HTR-8/SVneo (cell line): ENCODE results near the gene ATAD3B.
"Not testable (repeated sequence)": the region's sequence is repeated elsewhere in the genome, so short reads cannot be mapped to it uniquely, and the experiment has no call there.

Experiments used
- DNase-seq: peaks from one replicate; pipeline ENCODE4 v3.0.0; 2011; ENCODE audit warnings: low spot score, mixed read lengths; ENCODE audit not compliant: insufficient read length
- FAIRE-seq: peaks from 2 replicates; lab custom pipeline; 2011; peaks lifted over from hg19 to GRCh38; lab: Jason Lieb, UNC

The ATAD3B gene

DNA sequence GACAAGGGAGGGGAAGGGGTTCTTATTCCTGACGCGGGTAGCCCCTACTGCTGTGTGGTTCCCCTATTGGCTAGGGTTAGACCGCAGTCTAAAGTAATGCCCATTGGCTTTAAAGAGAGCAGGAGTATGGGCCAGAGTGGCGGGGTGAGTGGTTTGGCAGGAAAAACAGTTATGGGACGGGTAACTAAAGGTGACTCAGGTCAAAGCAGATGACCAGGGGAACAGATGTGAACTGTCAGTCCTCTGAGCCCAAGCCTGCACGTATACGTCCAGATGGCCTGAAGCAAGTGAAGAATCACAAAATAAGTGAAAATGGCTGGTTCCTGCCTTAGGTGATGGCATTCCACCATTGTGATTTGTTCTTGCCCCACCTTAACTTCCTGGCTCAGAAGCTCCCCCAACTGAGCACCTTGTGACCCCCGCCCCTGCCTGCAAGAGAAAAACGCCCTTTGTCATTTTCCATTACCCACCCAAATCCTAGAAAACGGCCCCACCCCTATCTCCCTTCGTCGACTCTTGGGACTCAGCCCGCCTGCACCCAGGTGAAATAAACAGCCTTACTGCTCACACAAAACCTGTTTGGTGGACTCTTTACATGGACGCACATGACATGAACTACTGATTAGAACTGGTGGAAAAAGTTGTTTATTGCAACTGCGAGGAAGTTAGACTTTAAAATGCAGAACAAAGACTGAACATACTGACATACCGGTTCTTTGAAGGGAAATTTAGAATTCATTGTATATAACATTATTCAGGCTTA is 758 bp upstream of the ATAD3B start:
- DNase-seq, result no peak
- FAIRE-seq, result no peak

- FAIRE-seq, result peak; percentile 83
- not testable (repeated sequence) for DNase-seq
These were observed 700 bp downstream of the ATAD3B start for GRCh38 chr1:1472053-1472876.

DNA sequence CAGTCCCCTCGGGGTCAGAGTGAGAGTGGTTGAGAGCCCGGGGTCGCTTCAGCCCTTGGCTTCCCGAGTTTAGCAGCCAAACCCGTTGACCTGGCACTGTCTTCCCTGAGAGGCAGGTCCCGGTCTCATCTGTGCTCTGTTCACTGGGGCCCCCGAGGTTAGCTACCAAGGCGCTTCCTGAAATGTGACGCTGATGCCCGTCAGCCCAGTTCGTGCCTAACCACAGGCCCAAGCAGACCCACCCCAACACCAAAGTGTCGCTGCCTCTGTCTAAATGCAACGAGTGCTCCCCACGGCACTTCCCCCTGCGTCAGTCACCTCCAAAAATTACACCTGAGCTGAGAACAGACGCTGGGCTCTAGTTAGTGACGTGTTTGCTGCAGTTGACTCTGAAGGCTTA is 4.4 kb downstream of the ATAD3B start:
- not testable (repeated sequence) for DNase-seq, FAIRE-seq

- DNase-seq (no peak), FAIRE-seq (no peak)
These were observed 5.6 kb downstream of the ATAD3B start for GRCh38 chr1:1477206-1477605.

GRCh38 chr1:1479547-1480487 is 8.3 kb downstream of the ATAD3B start:
- DNase-seq (no peak), FAIRE-seq (no peak)

- FAIRE-seq, DNase-seq: not testable (repeated sequence)
These were observed 8.9 kb downstream of the ATAD3B start for GRCh38 chr1:1480488-1480867.

- DNase-seq, FAIRE-seq: not testable (repeated sequence)
These were observed 10.2 kb downstream of the ATAD3B start for GRCh38 chr1:1481811-1482210.

DNA sequence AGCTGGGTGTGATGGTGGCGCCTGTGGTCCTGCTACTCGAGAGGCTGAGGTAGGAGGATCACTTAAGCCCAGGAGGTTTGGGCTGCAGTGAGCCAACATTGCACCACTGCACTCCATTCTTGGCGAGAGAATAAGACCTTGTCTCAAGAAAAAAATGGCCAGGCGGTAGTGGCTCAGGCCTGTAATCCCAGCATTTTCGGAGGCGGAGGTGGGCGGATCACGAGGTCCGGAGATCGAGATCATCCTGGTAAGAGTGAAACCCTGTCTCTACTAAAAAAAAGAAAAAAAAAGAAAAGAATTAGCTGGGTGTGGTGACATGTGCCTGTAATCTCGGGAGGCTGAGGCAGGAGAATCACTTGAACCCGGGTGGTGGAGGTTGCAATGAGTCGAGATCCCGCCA is 11.3 kb downstream of the ATAD3B start:
- DNase-seq (no peak), FAIRE-seq (no peak)

DNA sequence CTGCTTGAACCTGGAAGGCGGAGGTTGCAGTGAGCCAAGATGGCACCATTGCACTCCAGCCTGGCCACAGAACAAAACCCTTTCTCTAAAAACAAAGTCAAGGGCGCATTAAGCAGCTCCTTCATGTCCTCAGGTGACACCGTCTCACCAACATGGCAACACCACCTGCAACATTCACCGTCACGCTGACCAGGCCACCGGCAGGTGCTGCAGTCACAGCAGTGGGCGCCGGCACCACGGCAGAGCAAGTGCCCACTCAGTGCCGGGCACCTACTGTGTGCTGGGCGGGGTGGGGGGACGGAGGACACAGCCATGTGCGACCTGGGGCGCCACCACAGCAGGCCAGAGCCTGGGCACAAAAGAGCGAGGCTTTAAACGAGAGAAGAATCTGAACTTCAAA is 12.1 kb downstream of the ATAD3B start:
- DNase-seq, result no peak
- FAIRE-seq, result no peak

GRCh38 chr1:1484976-1485750 is 13.6 kb downstream of the ATAD3B start:
- FAIRE-seq, DNase-seq: not testable (repeated sequence)

GRCh38 chr1:1485755-1486317 is 14.3 kb downstream of the ATAD3B start:
- not testable (repeated sequence) for DNase-seq, FAIRE-seq

DNA sequence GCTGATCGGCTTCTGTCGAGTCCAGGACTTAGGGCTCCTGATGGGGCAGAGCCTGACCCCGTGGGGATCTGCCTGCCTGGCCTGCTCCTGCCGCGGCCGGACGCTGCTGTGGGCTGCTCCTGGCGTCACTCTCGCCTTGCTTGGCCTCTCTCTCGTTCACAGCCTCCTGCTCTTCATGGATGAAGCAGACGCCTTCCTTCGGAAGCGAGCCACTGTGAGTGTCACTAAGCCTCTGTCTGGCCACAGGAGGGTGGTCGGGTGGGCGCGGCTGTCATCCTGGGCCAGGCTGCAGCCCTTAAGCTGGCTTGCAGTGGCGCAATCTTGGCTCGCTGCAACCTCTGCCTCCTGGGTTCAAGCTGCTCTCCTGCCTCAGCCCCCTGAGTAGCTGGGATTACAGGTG is 16.1 kb downstream of the ATAD3B start:
- DNase-seq (no peak), FAIRE-seq (no peak)

- DNase-seq (no peak), FAIRE-seq (no peak)
These were observed 17.7 kb downstream of the ATAD3B start for GRCh38 chr1:1489231-1489630.

- FAIRE-seq (no peak), DNase-seq (no peak)
These were observed 18.3 kb downstream of the ATAD3B start for GRCh38 chr1:1489861-1490260.

- DNase-seq (no peak), FAIRE-seq (no peak)
These were observed 19.2 kb downstream of the ATAD3B start for GRCh38 chr1:1490633-1491230.

DNA sequence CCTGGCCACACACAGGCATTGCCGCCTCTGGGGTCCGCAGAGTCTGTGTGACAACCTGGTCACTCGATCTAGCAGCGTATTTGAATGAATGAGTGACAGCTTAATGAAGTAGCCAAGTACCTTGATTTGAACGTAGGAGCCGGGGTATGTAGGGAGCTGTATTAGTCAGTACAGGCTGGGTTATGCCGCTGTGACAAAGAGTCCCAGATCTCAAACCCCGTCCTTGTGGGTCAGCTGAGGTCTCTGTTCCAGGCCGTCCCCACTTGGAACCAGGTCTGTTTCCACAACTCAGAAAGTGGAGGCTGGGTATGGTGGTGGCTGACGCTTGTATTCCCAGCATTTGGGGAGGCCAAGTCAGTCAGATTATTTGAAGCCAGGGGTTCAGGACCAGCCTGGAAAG is 20.0 kb downstream of the ATAD3B start:
- FAIRE-seq, result no peak

DNA sequence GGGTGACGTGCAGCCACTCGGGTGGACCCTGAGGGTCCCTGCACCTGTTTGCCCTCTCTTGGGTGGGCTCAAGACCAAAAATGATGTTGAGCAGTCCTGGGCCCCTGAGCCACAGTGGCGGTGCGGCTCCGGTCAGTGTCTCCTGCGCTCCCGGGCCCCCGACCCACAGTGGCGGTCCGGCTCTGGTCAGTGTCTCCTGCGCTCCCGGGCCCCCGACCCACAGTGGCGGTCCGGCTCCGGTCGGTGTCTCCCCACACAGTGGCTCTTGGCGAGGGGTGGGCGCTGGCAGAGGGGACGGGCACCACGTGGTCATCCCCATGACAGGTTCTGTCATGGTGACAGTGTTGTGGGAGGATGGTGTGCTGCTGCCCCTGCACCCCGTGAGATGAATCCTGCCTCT is 22.7 kb downstream of the ATAD3B start:
- not testable (repeated sequence) for FAIRE-seq, DNase-seq

More for the DNA sequence above, 20.0 kb downstream of the ATAD3B start:
- DNase-seq, result no peak

- not testable (repeated sequence) for DNase-seq, FAIRE-seq
These were observed 24.0 kb downstream of the ATAD3B start for GRCh38 chr1:1495461-1495975.
